ENCODE results near the gene STXBP1. TPM values are rescaled to one million over a fixed set of nuclear protein-coding genes. Genes with fewer than 3 reads are reported as not detected.

The STXBP1 gene
- total and polyA plus RNA-seq, 2 donors = 13.7 to 28.9 TPM

- Histone ChIP-seq H3K4me3 (ENCODE audit: low read depth, low read length) (no peak overlapping the region), H3K4me1 (ENCODE audit: insufficient read depth) (no peaks in the 10 kb centered on the region), H3K27ac (ENCODE audit: low read depth) (no peak overlapping the region), H3K36me3 (ENCODE audit: insufficient read depth) (no peaks in the 10 kb centered on the region)
- DNase-seq (ENCODE audit: extremely low spot score) = no peak
- WGBS = 65% methylated on average over 10 of the region's 10 CpGs
These were observed 52.8 kb downstream of the STXBP1 start for GRCh38 chr9:127664678-127665507.

- Histone ChIP-seq H3K4me1 (ENCODE audit: insufficient read depth) (no peaks in the 10 kb centered on the region), H3K36me3 (ENCODE audit: insufficient read depth) (no peaks in the 10 kb centered on the region), H3K27ac (ENCODE audit: low read depth) (no peak overlapping the region), H3K4me3 (ENCODE audit: low read depth, low read length) (no peak overlapping the region)
- WGBS = 57% methylated on average over 3 of the region's 3 CpGs
- no peak for DNase-seq (ENCODE audit: extremely low spot score)
These were observed 55.2 kb downstream of the STXBP1 start for GRCh38 chr9:127667127-127667844.

GRCh38 chr9:127667906-127668305, 55.8 kb downstream of the STXBP1 start:
- 80% methylated on average over 18 of the region's 18 CpGs for WGBS
- DNase-seq (ENCODE audit: extremely low spot score) = no peak
- no peaks in the 10 kb centered on the region for H3K36me3 ChIP-seq (ENCODE audit: insufficient read depth)
- H3K4me1 ChIP-seq (ENCODE audit: insufficient read depth) = no peaks in the 10 kb centered on the region
- H3K4me3 ChIP-seq (ENCODE audit: low read depth, low read length) = no peak overlapping the region
- no peak overlapping the region for H3K27ac ChIP-seq (ENCODE audit: low read depth)

GRCh38 chr9:127673234-127673633, 61.2 kb downstream of the STXBP1 start:
- WGBS = 90% methylated on average over 7 of the region's 7 CpGs
- DNase-seq (ENCODE audit: extremely low spot score) = no peak
- H3K36me3 ChIP-seq (ENCODE audit: insufficient read depth) = no peaks in the 10 kb centered on the region

GRCh38 chr9:127676638-127677037, 64.6 kb downstream of the STXBP1 start:
- Histone ChIP-seq H3K4me3 (ENCODE audit: low read depth, low read length) (no peak overlapping the region), H3K36me3 (ENCODE audit: insufficient read depth) (peaks cover 2% of the 10 kb centered on the region), H3K4me1 (ENCODE audit: insufficient read depth) (no peaks in the 10 kb centered on the region), H3K27ac (ENCODE audit: low read depth) (no peak overlapping the region)
- 91% methylated on average over 12 of the region's 12 CpGs for WGBS
- no peak for DNase-seq (ENCODE audit: extremely low spot score)

More at GRCh38 chr9:127673234-127673633, 61.2 kb downstream of the STXBP1 start:
- Histone ChIP-seq H3K27ac (ENCODE audit: low read depth) (no peak overlapping the region), H3K4me1 (ENCODE audit: insufficient read depth) (no peaks in the 10 kb centered on the region), H3K4me3 (ENCODE audit: low read depth, low read length) (no peak overlapping the region)

- peaks cover 2% of the 10 kb centered on the region for H3K36me3 ChIP-seq (ENCODE audit: insufficient read depth)
- WGBS = 85% methylated on average over 2 of the region's 2 CpGs
- no peak overlapping the region for H3K27ac ChIP-seq (ENCODE audit: low read depth)
- no peaks in the 10 kb centered on the region for H3K4me1 ChIP-seq (ENCODE audit: insufficient read depth)
- no peak for DNase-seq (ENCODE audit: extremely low spot score)
- no peak overlapping the region for H3K4me3 ChIP-seq (ENCODE audit: low read depth, low read length)
These were observed 67.4 kb downstream of the STXBP1 start for GRCh38 chr9:127679506-127679905.

GRCh38 chr9:127680226-127680625, 68.1 kb downstream of the STXBP1 start:
- H3K36me3 ChIP-seq (ENCODE audit: insufficient read depth) = peaks cover 2% of the 10 kb centered on the region
- H3K4me3 ChIP-seq (ENCODE audit: low read depth, low read length) = no peak overlapping the region
- no peaks in the 10 kb centered on the region for H3K4me1 ChIP-seq (ENCODE audit: insufficient read depth)
- DNase-seq (ENCODE audit: extremely low spot score) = no peak
- no peak overlapping the region for H3K27ac ChIP-seq (ENCODE audit: low read depth)
- 84% methylated on average over 11 of the region's 11 CpGs for WGBS

GRCh38 chr9:127680846-127681245, 68.8 kb downstream of the STXBP1 start:
- Histone ChIP-seq H3K27ac (ENCODE audit: low read depth) (no peak overlapping the region), H3K4me1 (ENCODE audit: insufficient read depth) (no peaks in the 10 kb centered on the region), H3K36me3 (ENCODE audit: insufficient read depth) (peaks cover 2% of the 10 kb centered on the region), H3K4me3 (ENCODE audit: low read depth, low read length) (no peak overlapping the region)
- no peak for DNase-seq (ENCODE audit: extremely low spot score)
- WGBS = 90% methylated on average over 9 of the region's 9 CpGs

GRCh38 chr9:127682351-127683136, 70.5 kb downstream of the STXBP1 start:
- Histone ChIP-seq H3K27ac (ENCODE audit: low read depth) (no peak overlapping the region), H3K4me3 (ENCODE audit: low read depth, low read length) (no peak overlapping the region), H3K36me3 (ENCODE audit: insufficient read depth) (peaks cover 2% of the 10 kb centered on the region), H3K4me1 (ENCODE audit: insufficient read depth) (no peaks in the 10 kb centered on the region)
- DNase-seq (ENCODE audit: extremely low spot score) = no peak
- WGBS = 93% methylated on average over 23 of the region's 23 CpGs

- DNase-seq (ENCODE audit: extremely low spot score) = no peak
- H3K27ac ChIP-seq (ENCODE audit: low read depth) = no peak overlapping the region
- H3K4me1 ChIP-seq (ENCODE audit: insufficient read depth) = no peaks in the 10 kb centered on the region
- H3K4me3 ChIP-seq (ENCODE audit: low read depth, low read length) = no peak overlapping the region
- 86% methylated on average over 5 of the region's 5 CpGs for WGBS
- H3K36me3 ChIP-seq (ENCODE audit: insufficient read depth) = peaks cover 2% of the 10 kb centered on the region
These were observed 71.6 kb downstream of the STXBP1 start for GRCh38 chr9:127683723-127684122.

- peaks cover 2% of the 10 kb centered on the region for H3K36me3 ChIP-seq (ENCODE audit: insufficient read depth)
- no peak overlapping the region for H3K4me3 ChIP-seq (ENCODE audit: low read depth, low read length)
- 90% methylated on average over 4 of the region's 4 CpGs for WGBS
- H3K4me1 ChIP-seq (ENCODE audit: insufficient read depth) = no peaks in the 10 kb centered on the region
- no peak overlapping the region for H3K27ac ChIP-seq (ENCODE audit: low read depth)
- no peak for DNase-seq (ENCODE audit: extremely low spot score)
These were observed 72.5 kb downstream of the STXBP1 start for GRCh38 chr9:127684576-127684975.

- DNase-seq (ENCODE audit: extremely low spot score) = no peak
- Histone ChIP-seq H3K4me1 (ENCODE audit: insufficient read depth) (no peaks in the 10 kb centered on the region), H3K4me3 (ENCODE audit: low read depth, low read length) (no peak overlapping the region), H3K36me3 (ENCODE audit: insufficient read depth) (no peaks in the 10 kb centered on the region), H3K27ac (ENCODE audit: low read depth) (no peak overlapping the region)
- whole genome bisulfite sequencing = 80% methylated on average over 6 of the region's 6 CpGs
These were observed 74.7 kb downstream of the STXBP1 start for GRCh38 chr9:127686461-127687393.
